Transverse colon (tissue), 4 donors: ENCODE measurements around the gene PHF20.
A peak's percentile ranks its signal among the peaks of the same experiment; 100 is the strongest.

Experiments used
- EP300 ChIP-seq: sonication (generic); formaldehyde crosslinking; IDR thresholded peaks from one replicate; pipeline ENCODE4 v1.6.1; 2017; ENCODE audit warnings: antibody characterized with exemption, low read depth
- POLR2A ChIP-seq: fragments of 450-650 bp; IDR thresholded peaks from one replicate; pipeline ENCODE4 v1.6.1; 2016; ENCODE audit warnings: antibody characterized with exemption, mild to moderate bottlenecking, moderate library complexity
- POLR2AphosphoS5 ChIP-seq, 3 donors: sonication (generic); formaldehyde crosslinking; IDR thresholded peaks; one replicate each; pipeline ENCODE4 v1.6.1; 2016; ENCODE audit warnings: antibody characterized with exemption in 3 of 3
- TF ChIP-seq, protein P1 (sequence below), 5 experiments: fragments of 200-600 bp in 3 of 5; fragments of 450-650 bp in 2 of 5; sonication (generic) in 3 of 5; IDR thresholded peaks; 1 replicate in 2 of 5; 2 replicates in 3 of 5; pipeline ENCODE4 v1.5.1; 2016 to 2017; ENCODE audit warnings: antibody characterized with exemption in 5 of 5, inconsistent platforms in 3 of 5, mild to moderate bottlenecking in 2 of 5, moderate library complexity in 1 of 5

DNA sequence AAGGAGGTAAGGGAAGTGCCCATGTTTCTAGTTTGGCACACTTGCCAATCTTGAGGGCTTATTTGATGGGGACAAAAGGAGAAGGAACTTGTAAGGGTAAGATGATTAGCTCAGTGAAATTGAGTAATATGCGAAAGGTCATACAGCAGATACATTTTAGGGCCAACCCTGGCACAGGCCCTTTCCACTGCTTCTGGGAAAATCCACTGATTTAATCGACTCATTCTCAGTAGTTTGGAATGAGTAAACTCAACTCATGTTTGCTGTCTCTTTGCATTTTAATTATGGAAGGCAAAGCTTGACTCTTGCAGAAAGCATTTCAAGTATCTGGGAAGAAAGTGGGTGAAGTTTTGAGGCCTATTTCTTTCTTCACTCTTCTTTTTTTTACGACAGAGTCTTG is 20.0 kb downstream of the PHF20 start:
- TF ChIP-seq, protein P1, sequence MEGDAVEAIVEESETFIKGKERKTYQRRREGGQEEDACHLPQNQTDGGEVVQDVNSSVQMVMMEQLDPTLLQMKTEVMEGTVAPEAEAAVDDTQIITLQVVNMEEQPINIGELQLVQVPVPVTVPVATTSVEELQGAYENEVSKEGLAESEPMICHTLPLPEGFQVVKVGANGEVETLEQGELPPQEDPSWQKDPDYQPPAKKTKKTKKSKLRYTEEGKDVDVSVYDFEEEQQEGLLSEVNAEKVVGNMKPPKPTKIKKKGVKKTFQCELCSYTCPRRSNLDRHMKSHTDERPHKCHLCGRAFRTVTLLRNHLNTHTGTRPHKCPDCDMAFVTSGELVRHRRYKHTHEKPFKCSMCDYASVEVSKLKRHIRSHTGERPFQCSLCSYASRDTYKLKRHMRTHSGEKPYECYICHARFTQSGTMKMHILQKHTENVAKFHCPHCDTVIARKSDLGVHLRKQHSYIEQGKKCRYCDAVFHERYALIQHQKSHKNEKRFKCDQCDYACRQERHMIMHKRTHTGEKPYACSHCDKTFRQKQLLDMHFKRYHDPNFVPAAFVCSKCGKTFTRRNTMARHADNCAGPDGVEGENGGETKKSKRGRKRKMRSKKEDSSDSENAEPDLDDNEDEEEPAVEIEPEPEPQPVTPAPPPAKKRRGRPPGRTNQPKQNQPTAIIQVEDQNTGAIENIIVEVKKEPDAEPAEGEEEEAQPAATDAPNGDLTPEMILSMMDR (IDR thresholded peaks at IDR 0.05), result no peak
- TF ChIP-seq EP300 (no peak), POLR2AphosphoS5 (IDR thresholded peaks at IDR 0.05) (peak in 2 of 3 donors; percentile 11 to 20), POLR2A (no peak)
